Activated CD4-positive, alpha-beta T cell treated with anti-CD3 and anti-CD28 coated beads, Interleukin-2, amount 50 U/mL, for 16 hours (primary cell): ENCODE measurements around the gene EEF1AKMT3.
"Not testable (repeated sequence)": the region's sequence is repeated elsewhere in the genome, so short reads cannot be mapped to it uniquely, and the experiment has no call there.

ENCODE experiments used
- DNase-seq: peaks from one replicate; pipeline ENCODE4 v3.0.0-alpha.2; 2020

Gene EEF1AKMT3

DNA sequence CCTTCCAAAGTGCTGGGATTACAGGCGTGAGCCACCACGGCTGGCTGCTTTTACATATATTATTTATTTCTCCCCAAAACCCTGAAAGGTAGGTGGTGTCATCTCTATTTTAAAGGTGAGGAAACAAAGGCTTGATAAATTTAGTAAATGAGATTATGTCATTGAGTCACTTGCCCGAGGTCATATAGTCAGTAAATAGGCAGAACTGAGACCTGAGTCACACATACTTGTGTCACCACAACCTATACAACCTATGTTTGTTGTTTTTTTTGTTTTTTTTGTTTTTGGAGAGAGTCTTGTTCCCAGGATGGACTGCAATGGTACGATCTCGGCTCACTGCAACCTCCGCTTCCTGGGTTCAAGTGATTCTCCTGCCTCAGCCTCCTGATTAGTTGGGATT, 22.9 kb downstream of the EEF1AKMT3 start:
- no peak for DNase-seq

DNA sequence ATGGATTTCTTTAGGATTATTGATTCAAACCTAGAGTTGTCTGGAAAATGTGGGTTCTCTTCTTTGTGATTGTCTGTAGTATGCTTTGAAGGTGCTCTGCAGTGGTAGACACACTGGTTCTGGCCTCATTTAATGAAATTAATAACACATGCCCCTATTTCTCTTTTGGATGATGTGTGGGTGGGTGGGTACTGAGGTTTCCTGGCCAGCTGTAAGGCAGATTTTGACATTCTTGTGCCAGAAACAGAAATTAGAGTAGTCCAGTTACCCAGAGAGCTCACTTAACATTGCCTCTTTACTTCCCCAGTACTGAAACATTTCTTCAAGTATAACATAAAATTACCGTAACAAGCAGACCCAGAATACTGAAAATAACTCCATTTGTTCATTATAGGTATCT, 24.6 kb downstream of the EEF1AKMT3 start:
- no peak for DNase-seq

DNA sequence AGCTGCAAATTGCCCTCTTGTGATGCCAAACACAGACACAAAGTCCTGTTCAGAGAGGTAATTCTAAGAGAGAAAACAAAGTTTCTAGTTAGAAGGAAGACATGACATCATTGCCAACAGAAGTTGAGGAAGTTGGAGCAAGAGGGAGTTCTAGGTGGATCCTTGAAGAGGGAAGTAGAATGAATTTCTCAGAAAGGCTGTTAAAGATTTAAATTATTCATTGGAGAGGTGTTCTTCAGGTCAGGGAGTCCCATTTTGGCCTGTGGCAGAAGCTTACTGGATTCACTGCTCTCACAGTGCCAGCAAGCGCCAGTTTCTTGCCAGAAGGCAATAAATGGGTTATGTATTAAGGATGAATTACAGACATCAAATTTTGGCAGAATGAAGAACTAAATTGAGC, 25.5 kb downstream of the EEF1AKMT3 start:
- no peak for DNase-seq

DNA sequence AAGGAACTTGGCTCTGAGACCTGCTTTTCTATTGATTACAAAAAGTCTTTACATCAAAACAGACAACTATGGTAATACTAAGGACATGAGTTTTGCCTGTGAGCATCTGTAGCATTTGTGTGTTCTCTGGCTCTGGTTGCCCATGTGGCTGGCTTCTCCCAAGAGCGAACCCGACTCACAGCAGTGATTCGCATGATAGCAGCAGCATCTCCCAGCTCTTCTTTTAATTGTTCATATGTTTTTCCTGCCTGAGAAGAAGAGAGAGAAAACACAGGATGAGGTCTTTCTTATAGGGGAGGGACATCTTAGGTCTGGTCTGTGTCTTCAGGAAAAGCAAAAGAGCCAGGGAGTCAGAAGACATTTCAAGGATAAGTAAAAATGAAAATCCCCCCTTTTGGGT, 28.6 kb downstream of the EEF1AKMT3 start:
- no peak for DNase-seq

DNA sequence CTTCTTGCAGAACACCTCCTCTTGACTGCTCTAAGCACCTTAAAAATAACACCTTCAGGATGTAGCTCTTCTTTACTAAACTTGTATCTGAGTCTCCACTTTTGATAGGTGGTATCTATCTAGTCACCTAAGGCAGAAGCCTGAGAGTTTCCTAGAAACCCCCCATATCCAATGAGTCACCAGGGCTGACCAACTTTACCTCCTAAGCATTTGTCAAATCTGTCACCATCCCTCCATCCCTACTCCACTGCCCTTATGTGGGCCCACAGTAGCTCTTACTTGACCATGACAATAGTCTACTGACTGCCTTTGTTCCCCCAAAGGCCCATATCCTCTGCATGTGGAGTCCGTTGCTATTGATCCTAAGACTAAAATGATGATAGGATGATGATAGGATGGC, 30.2 kb downstream of the EEF1AKMT3 start:
- no peak for DNase-seq

DNA sequence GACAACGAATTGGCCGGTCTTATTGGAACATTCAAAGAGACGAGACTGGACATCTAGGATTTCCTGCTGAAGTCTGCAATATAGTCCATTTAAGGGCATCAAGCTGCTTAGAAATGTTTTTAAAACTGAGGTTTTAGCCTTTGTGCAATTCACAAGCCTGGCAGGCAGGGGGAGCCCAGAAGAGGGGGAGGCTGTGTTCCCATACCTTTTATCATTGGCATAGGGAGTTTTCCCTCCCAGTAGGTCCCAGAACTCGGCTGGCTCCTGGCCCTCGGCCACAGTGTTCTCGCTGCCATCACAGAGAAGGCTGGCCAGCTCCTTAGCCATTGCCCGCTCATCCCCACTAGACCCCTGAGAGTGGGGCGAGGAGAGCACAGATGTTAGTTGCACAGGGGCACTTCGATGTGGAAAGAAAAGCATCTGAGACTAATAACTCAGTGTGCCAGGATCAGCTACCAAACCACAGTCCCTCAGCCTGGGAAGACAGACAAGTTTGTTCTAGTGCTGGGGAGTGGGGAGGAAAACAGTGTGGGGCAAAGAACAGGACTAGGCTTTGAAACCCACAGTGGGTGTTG, 31.0 kb downstream of the EEF1AKMT3 start:
- peak; percentile 12 for DNase-seq

DNA sequence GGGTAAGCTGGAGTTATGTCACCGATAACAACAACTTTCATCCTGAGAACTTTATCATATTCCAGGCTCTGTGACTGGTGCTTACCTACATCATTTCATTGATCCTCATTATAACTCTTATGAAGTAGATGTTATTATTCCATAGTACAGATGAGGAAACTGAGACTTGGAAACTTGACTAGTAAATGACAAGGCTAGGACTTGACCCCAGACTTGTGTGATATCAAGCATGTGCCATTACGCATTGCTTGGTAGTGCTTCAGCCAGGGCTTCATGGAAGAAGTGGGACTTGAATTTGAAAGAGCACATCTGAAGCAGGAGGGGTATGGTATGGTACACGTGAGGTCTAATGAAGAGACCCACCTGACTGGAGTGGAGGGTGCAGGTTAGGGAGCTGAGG, 34.3 kb downstream of the EEF1AKMT3 start:
- no peak for DNase-seq

DNA sequence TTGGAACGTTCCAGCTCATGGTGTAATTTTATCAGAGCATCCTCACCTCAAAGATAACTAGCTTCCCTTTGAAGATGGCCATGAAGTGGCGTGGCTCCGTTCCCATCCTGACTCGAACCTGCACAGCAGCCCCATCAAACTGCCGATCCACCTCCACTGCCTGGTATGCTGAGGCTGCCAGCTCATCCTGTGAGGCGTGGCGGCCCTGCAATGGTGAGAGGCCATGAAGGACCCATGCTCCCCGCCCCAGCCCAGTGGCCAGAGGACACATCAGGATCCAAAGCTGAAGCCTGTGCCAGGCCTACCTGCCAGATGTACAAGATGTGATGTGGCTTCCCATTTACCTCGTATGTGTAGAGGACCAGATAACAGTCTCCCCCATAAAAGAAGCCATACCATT, 34.9 kb downstream of the EEF1AKMT3 start:
- DNase-seq: no peak

DNA sequence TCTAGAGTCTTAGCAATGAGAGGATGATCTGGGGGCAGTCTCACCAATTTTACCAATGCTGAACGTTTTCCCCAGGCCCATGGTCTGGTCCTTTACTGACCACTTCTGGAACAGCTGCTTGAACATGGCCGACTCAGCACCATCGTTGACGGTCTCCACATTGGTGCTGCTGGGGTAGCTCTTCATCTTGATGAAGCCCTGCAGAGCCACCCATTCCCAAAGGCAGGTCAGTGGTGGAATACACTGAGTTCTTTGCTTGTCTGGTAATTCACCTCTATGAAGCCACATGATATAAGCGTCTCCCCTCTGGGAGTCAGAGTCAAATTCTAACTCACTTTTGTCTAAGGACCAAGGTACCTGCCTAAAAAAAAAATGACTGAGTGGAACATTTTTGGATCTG, 35.9 kb downstream of the EEF1AKMT3 start:
- no peak for DNase-seq

DNA sequence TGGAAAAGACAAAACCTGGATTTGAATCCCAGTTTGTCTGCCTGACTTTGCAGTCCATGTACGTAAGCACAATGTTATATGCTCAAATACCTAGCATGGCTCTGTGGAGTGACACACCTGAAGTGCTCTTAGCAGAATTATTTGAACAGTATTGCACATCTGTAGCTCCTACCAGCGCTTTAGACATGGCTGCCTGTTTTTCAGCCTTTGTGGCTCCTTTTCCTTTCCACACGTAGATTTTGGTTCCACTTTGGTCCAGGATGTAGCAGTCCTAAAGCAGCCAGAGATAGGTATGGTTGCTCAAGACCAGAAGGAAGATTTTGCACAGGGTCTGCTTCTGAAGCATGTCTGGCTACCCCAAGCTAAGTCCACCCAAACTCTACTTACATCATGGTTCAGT, 37.0 kb downstream of the EEF1AKMT3 start:
- no peak for DNase-seq

DNA sequence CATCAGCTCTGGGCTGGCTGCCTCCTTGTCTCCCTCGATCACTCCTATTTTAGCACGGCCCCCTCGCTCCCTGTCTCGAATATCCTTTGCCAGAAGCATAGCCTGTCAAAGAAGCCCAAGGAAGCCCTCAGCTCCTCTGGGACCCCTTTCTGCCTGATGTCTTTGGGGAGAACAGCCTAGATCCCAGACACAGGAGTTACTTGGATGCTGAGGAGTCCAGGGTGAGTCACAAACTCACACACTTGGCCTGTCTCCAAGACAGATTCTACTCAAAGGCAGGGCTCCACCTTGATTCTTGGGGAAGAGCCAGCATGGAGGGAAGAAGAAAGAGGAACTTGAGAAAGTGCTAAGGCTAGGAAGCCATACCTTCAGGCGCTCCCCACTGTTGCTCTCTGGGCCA, 38.0 kb downstream of the EEF1AKMT3 start:
- no peak for DNase-seq

DNA sequence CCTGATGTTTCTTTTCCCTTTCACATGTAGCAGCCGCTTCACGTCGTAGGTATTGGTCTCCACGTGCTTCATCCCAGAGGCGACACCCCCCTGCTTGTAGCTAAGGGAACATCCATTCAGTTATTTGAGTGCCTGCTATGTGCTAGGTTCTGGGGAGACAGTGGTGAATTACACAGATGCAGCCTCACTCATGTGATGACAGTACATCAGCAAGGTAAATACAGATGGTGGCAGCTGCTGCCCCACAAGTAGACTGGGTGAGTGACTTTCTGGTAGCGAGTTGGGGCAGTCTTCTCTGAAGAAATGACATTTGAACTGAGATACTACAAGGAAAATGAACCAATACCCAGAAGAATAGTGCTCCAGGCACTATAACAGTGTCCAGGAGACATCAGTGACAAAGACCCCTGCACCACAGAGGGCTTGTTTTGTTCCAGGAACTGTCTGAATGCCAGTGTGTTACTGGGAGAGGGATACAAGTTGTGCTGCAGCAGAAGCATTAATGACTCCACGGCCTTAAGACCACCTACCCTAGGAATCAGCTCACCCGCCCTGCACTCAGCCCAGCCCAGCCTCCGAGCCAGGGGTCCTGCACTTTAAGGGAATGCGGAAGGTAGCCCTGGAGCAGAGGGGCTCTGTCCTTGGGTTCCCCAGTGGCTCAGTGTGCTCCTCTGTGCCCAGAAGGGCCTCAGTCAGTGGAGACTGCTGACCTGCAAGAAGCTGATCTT, 38.8 kb downstream of the EEF1AKMT3 start:
- DNase-seq: no peak

DNA sequence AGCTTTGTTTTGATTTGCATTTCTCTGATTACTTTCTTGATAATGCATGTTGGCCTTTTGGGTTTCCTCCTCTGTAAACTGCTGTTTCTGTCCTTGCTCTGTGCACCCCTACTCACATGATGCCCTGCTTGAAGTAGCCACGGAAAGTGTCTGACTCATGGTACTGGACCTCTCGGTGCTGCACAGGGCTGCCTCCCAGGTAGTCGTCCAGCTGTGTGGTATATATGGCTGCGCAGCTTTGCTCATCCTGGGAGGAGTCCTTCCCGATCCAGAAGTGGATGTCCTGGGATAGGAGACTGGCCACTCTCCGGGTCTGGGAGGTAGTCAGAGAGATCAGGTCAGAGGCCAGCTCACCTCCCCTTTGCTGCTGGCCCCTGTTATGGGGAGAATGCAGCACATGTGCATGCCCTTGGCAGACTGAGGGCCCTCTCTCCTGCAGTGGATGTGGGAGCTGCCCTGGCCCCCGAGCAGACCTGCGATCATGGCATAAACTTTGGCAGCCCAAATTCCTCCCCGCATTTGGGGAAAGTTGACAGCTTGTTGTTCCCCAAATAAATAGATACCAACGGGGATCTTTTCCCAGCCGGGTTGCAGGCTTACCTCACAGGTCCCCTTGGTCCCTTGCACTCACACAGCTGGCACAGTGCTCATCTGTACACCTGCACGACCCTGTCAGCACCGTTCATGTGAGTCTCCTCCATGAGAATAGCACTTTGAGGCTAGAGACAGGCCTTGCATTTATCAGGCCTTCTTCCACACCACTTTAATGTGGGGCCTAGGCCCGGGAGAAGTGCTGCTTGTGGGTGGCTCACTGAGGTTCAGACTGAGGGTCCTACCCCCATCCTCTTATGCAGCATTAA, 40.9 kb downstream of the EEF1AKMT3 start:
- no peak for DNase-seq

DNA sequence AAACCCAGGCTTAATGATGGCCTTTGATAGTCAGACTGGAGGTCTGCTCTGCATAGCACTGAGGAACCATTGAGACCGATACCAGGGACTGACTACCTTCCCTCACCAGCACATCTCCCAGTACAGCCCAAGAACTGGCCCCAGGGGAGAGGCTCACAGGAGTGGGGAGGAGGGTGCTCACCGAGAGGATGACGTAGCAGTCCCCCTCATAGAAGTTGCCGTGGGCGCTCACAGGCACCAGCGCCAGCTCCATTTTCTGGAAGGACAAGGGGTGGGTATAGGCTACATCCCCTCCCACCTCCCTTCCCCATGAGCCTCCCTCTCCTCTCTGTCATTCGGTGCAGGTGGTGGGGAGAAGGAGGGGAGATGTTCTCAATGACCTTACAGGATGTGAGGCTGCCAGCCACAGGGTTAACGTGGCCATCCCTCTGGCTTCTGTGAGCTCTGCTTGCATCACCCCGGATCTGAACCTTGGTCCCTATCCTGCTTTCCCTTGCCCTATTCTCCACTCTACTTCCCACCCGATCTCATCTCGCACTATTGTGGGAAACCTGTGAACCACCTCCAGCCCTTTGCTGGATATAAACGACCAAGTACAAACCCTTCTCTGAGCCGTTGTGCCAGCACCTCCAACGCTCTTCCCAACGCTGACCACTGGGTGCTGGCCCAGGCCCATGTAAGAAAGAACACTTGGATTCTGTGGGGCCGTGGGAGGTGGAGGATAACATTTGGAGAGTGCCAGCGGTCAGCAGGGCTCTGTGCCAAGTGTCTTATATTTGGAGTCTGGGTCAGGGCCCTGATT, 41.8 kb downstream of the EEF1AKMT3 start:
- no peak for DNase-seq

DNA sequence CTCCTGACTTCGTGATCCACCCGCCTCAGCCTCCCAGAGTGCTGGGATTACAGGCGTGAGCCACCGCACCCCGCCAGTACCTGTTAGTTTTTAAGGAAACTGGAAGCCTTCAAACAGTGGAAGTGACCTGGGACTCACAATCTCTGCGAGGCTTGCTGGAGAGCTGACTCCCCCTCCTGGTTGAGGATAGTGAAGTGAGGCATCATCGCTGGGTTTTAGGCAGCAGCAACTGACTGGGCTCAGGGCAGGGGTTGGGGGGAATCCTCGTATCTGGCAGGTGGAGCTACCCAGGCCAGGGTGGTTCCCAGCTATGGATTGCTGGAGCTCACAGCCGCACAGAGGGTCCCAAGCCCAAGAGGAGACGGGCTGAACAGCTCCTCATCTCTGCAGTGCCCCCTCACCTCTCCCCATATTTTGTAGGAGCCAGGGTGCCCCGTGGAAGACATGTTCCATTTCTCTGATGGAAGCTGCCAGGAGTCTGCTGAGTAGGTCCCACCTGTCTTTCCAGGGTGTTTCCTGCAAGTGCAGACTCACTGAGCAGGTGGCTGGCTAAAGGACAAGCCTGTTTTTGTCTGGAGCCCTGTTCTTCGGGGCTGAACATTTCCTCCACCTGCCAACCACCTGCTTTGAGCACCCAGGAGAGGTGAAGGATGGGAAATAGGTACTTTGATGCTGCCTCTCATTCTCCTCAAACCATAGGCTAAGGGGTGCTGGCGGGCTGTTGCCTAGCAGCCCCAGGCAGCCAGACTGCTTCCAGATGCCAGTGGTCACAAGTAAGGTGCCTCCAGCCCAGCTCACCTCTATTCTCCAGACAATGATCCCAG, 43.0 kb downstream of the EEF1AKMT3 start:
- no peak for DNase-seq

DNA sequence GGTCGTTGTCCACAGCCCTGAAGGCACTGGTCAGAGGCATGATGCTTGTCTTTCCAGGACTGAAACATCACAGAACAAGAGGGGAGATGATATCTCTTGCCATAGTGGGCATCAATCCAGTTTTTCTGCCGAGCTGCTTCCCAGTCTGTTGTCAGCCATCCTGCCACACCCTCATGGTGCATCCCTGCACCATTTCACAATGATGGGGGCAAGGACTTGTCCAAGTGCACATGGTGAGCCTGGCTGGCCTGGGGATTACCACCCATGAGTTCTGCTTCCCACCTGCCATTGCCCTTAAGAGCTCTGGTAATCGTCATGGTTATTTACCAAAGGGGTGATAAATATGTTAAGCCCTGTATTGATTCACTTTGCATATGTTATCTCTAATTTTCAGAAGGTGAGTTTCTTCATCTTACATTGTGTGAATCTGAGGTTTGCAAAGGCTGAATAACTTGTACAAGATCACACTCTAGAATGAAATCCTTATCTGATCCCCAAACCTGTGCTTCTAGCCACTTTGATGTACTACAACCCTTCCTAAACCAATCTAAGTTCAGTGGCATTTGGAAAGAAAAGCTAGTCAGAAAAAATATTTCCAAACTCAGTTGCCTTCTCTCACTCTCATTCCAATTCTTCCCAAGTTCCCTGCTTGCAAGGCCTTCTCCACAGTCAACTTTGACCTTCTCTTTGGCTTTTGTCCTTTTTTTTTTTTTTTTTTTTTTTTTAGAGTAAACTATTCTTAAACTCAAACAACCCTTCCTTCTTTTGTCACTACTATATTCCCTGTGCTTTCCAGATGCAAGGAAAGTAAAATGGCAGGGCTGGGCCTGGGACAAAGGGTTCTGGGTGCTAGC, 43.8 kb downstream of the EEF1AKMT3 start:
- DNase-seq: no peak

DNA sequence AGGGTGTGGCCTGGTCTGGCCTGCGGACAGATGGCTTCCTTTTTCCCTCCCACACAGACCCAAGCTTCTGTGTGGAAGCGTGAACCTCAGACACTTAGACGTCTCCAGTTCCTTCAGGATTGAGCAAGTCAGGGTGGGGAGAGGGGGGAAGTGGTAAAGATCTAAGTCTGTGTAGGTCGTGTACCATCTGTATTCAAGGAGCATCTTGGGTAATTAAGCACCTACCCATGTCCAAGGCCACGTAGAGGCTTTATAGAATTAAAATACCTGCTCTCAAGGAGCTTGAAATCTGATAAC, 44.4 kb downstream of the EEF1AKMT3 start:
- DNase-seq: no peak

DNA sequence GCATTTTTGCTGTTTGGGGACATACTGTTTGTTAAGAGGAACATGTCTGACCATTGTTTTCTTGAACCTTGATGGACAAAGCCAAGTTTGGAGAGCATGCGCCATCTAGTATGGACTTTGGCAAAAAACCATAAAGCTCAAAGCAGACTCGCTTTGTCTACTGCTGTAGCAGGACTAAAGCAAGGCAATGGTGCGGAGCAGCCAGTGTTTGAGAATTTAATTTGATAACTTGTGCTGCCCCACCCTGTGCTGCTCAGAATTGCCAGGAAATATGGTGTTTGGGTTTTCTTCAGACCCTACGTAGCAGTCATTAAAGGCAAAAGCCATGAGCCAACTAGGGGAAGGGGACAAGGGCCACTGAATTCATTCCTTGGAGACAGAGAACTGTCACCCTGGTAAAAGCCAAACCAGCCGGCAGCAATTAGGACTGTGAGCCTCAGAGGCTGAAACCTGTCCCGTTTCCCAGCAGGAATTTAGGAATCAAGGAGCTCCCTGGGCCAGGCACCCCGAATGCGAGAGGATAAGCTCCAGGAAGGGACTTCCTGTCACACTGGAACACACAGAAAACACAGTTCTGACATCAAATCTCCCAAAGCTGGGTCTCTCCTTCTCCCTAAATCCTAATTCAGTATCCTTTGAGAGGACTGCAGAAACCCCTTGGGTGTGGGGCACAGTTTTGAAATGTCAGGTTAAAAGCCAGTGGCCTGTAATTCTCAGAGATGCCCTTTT, 45.0 kb downstream of the EEF1AKMT3 start:
- no peak for DNase-seq

DNA sequence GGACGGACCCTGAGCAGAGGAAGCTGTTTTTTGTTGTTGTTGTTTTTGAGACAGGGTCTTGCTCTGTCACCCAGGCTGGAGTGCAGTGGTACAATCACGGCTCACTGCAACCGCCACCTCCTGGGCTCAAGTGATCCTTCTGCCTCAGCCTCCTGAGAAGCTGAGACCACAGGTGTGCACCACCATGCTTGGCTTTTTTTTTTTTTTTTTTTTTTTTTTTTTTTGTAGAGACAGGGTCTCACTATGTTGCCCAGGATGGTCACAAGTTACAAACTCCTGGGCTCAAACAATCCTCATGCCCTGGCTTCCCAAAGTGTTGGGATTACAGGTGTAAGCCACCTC, 45.5 kb downstream of the EEF1AKMT3 start:
- DNase-seq: not testable (repeated sequence)

DNA sequence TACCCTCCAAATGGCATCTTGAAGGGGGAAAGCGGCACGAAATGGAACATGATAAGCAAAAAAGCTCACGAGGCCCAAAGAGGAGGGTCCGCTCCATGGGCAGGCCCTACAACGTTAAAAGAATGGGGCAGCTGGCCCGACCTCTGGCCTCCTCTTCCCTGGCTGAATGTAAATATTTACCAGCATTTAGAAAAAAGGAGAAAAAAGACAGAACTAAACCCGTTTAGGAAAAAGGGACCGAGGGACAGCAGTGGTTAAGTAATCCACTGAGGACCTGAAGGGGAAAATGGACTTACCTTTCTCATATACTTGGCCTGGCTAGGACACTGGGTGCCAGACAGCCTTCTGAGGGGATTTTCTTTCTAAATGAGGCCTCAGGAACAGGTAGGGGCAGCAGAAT, 47.7 kb downstream of the EEF1AKMT3 start:
- not testable (repeated sequence) for DNase-seq

DNA sequence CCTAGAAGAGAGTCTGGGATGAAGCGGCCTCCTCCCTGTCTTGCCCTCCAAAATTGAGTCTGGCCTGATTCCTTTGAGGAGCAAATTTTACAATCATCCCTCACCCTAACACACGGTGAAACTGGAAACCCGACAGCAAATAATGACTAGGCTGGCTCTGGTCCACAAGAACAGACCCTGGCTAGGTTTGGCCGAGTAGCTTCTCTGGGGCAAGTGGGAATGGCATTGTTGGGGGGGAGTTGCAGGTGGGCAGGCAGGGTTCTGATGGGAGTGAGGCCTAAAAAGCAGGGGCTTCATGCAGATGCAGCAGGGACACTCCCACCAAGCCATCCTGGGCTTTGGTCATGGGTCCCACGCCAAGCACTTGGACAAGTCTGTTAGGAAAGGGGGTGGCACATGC, 48.6 kb downstream of the EEF1AKMT3 start:
- DNase-seq: not testable (repeated sequence)
